ENCODE results near the gene BAHCC1.

The BAHCC1 gene

GRCh38 chr17:81514739-81515529, 119.7 kb downstream of the BAHCC1 start:
- DNase-seq (ENCODE audit: low read depth): peak; percentile 63

- DNase-seq (ENCODE audit: low read depth): no peak
These were observed 120.3 kb downstream of the BAHCC1 start for GRCh38 chr17:81515530-81516041.
